Thyroid gland (tissue), 4 donors: Measurements from ENCODE around the gene PARD3B. TPM values are rescaled to one million over a fixed set of nuclear protein-coding genes. Genes with fewer than 3 reads are reported as not detected.
"Not testable (repeated sequence)": the region's sequence is repeated elsewhere in the genome, so short reads cannot be mapped to it uniquely, and the experiment has no call there.

Source experiments
- DNase-seq, 2 donors: peaks; one replicate each; pipeline ENCODE4 v3.0.0-alpha.2; 2019
- H3K27ac ChIP-seq, 3 donors: fragments of 200-600 bp; sonication (generic); 1 replicate in 2 of 3; 2 replicates in 1 of 3; pipeline ENCODE4 v1.5.1; 2016 to 2019; ENCODE audit warnings: mild to moderate bottlenecking in 1 of 3, moderate library complexity in 1 of 3
- H3K27me3 ChIP-seq: fragments of 200-600 bp; sonication (generic); one replicate; pipeline ENCODE4 v1.5.1; 2019
- H3K36me3 ChIP-seq, 2 donors: fragments of 200-600 bp; sonication (generic); one replicate each; pipeline ENCODE4 v1.5.1; 2016 to 2019
- H3K4me1 ChIP-seq, 2 donors: fragments of 200-600 bp; sonication (generic); one replicate each; pipeline ENCODE4 v1.5.1; 2017 to 2019
- H3K4me3 ChIP-seq, 3 donors: fragments of 200-600 bp; sonication (generic); replicated peaks in 1 of 3; 1 replicate in 2 of 3; 2 replicates in 1 of 3; pipeline ENCODE4 v1.5.1; 2016; ENCODE audit warnings: mild to moderate bottlenecking in 1 of 3
- H3K9me3 ChIP-seq: fragments of 200-600 bp; sonication (generic); one replicate; pipeline ENCODE4 v1.5.1; 2017
- CTCF ChIP-seq, 6 experiments: fragments of 200-600 bp in 3 of 6; fragments of 450-650 bp in 3 of 6; sonication (generic) in 3 of 6; IDR thresholded peaks; one replicate each; pipeline ENCODE4 v1.5.1; 2016 to 2019; ENCODE audit warnings: antibody characterized with exemption in 6 of 6, mild to moderate bottlenecking in 2 of 6, inconsistent platforms in 1 of 6, moderate library complexity in 1 of 6
- POLR2A ChIP-seq, 2 donors: fragments of 450-650 bp; IDR thresholded peaks; one replicate each; pipeline ENCODE4 v1.6.1; 2017; ENCODE audit warnings: antibody characterized with exemption in 2 of 2, mild to moderate bottlenecking in 2 of 2, moderate library complexity in 1 of 2
- whole genome bisulfite sequencing, 2 donors: methylation state at CpG; one replicate each; pipeline ENCODE4 v1.1.5; 2017; 5-methylcytosine and 5-hydroxymethylcytosine counted together
- intact Hi-C: fragments of 100-400 bp; cut with DNase I; formaldehyde crosslinking; loops from one replicate; pipeline ENCODE4 v1.15.1; 2023
- total RNA-seq, 4 donors: library from RNA; depleted of rRNA; stranded (reverse); fragments of >200 nt; gene quantifications; one replicate each; pipeline ENCODE4 v1.2.3, GENCODE V29; 2016

PARD3B gene
- total RNA-seq, 4 donors from 2014 or later, result 27.0 to 43.4 (median 34.6) TPM

GRCh38 chr2:204551512-204551863, 6.2 kb downstream of the PARD3B start:
- 74 to 81% methylated on average over 3 of the region's 3 CpGs for WGBS, 2 donors
- no peaks in the 10 kb centered on the region for H3K9me3 ChIP-seq
- peaks cover 24 to 27% of the 10 kb centered on the region in 2 donors for H3K4me1 ChIP-seq
- DNase-seq, result no peak
- no peak overlapping the region for H3K4me3 ChIP-seq
- H3K36me3 ChIP-seq, result no peaks in the 10 kb centered on the region
- intact Hi-C loops, result no loop called here
- TF ChIP-seq POLR2A (IDR thresholded peaks at IDR 0.05) (no peak), CTCF (IDR thresholded peaks at IDR 0.05) (no peak)
- peak overlapping the region in 1 of 3 donors; percentile 41 for H3K27ac ChIP-seq
- no peaks in the 10 kb centered on the region for H3K27me3 ChIP-seq

GRCh38 chr2:204557604-204558003, 12.3 kb downstream of the PARD3B start:
- Histone ChIP-seq H3K27me3 (no peaks in the 10 kb centered on the region), H3K4me3 (no peak overlapping the region), H3K27ac (no peak overlapping the region), H3K36me3 (no peaks in the 10 kb centered on the region), H3K4me1 (no peaks in the 10 kb centered on the region), H3K9me3 (no peaks in the 10 kb centered on the region)
- 87 to 92% methylated on average over 1 of the region's 1 CpG for WGBS, 2 donors
- intact Hi-C loops, result no loop called here
- TF ChIP-seq CTCF (IDR thresholded peaks at IDR 0.05), result no peak
- no peak for TF ChIP-seq POLR2A (IDR thresholded peaks at IDR 0.05)
- no peak for DNase-seq

GRCh38 chr2:204559358-204559757, 14.1 kb downstream of the PARD3B start:
- H3K27me3 ChIP-seq, H3K27ac ChIP-seq, H3K4me1 ChIP-seq, H3K4me3 ChIP-seq, DNase-seq, intact Hi-C loops, H3K36me3 ChIP-seq, H3K9me3 ChIP-seq: not testable (repeated sequence)

GRCh38 chr2:204560902-204561301, 15.6 kb downstream of the PARD3B start:
- Histone ChIP-seq H3K9me3 (no peaks in the 10 kb centered on the region), H3K27me3 (no peaks in the 10 kb centered on the region), H3K4me3 (no peak overlapping the region), H3K4me1 (no peaks in the 10 kb centered on the region), H3K27ac (no peak overlapping the region), H3K36me3 (no peaks in the 10 kb centered on the region)
- 97 to 98% methylated on average over 3 of the region's 3 CpGs for WGBS, 2 donors
- intact Hi-C loops, result no loop called here
- DNase-seq, result no peak
- TF ChIP-seq POLR2A (IDR thresholded peaks at IDR 0.05), result no peak
- TF ChIP-seq CTCF (IDR thresholded peaks at IDR 0.05), result no peak

GRCh38 chr2:204561771-204562170, 16.5 kb downstream of the PARD3B start:
- Histone ChIP-seq H3K27ac (no peak overlapping the region), H3K27me3 (no peaks in the 10 kb centered on the region), H3K9me3 (no peaks in the 10 kb centered on the region), H3K4me3 (no peak overlapping the region), H3K4me1 (no peaks in the 10 kb centered on the region), H3K36me3 (no peaks in the 10 kb centered on the region)
- 95 to 98% methylated on average over 8 of the region's 8 CpGs for WGBS, 2 donors
- intact Hi-C loops, result no loop called here
- TF ChIP-seq POLR2A (IDR thresholded peaks at IDR 0.05), result no peak
- DNase-seq, result no peak

GRCh38 chr2:204566439-204566838, 21.2 kb downstream of the PARD3B start:
- Histone ChIP-seq H3K4me1 (no peaks in the 10 kb centered on the region), H3K9me3 (no peaks in the 10 kb centered on the region), H3K36me3 (no peaks in the 10 kb centered on the region), H3K27ac (no peak overlapping the region), H3K4me3 (no peak overlapping the region), H3K27me3 (no peaks in the 10 kb centered on the region)
- DNase-seq, result no peak
- WGBS, 2 donors, result 61 to 78% methylated on average over 2 of the region's 2 CpGs
- intact Hi-C loops, result no loop called here
- TF ChIP-seq POLR2A (IDR thresholded peaks at IDR 0.05) (no peak), CTCF (IDR thresholded peaks at IDR 0.05) (no peak)
